ENCODE results near the gene MELTF.

Gene MELTF

GRCh38 chr3:197019535-197019934 is 10.1 kb downstream of the MELTF start:
- TF ChIP-seq CTCF (conservative IDR thresholded peaks at IDR 0.05) (no peak), ZFX (IDR thresholded peaks at IDR 0.05) (no peak)

GRCh38 chr3:197019021-197019420 is 10.6 kb downstream of the MELTF start:
- TF ChIP-seq CTCF (conservative IDR thresholded peaks at IDR 0.05) (no peak), ZFX (IDR thresholded peaks at IDR 0.05) (no peak)

More at GRCh38 chr3:197019535-197019934, 10.1 kb downstream of the MELTF start:
- no peak overlapping the region for H3K27ac ChIP-seq

GRCh38 chr3:197017003-197017402 is 12.6 kb downstream of the MELTF start:
- TF ChIP-seq ZFX (IDR thresholded peaks at IDR 0.05) = no peak
- no peak for TF ChIP-seq CTCF (conservative IDR thresholded peaks at IDR 0.05)

More at GRCh38 chr3:197019021-197019420, 10.6 kb downstream of the MELTF start:
- H3K27ac ChIP-seq = no peak overlapping the region

GRCh38 chr3:197015790-197016736 is 13.6 kb downstream of the MELTF start:
- H3K27ac ChIP-seq = no peak overlapping the region
- TF ChIP-seq CTCF (conservative IDR thresholded peaks at IDR 0.05) = no peak
- TF ChIP-seq ZFX (IDR thresholded peaks at IDR 0.05) = no peak

More at GRCh38 chr3:197017003-197017402, 12.6 kb downstream of the MELTF start:
- H3K27ac ChIP-seq = no peak overlapping the region

GRCh38 chr3:197014942-197015575 is 14.6 kb downstream of the MELTF start:
- TF ChIP-seq CTCF (conservative IDR thresholded peaks at IDR 0.05) = no peak
- no peak for TF ChIP-seq ZFX (IDR thresholded peaks at IDR 0.05)
- H3K27ac ChIP-seq = no peak overlapping the region

GRCh38 chr3:197014024-197014423 is 15.6 kb downstream of the MELTF start:
- no peak overlapping the region for H3K27ac ChIP-seq
- no peak for TF ChIP-seq CTCF (conservative IDR thresholded peaks at IDR 0.05)
- TF ChIP-seq ZFX (IDR thresholded peaks at IDR 0.05) = no peak

GRCh38 chr3:197012540-197012883 is 17.1 kb downstream of the MELTF start:
- no peak overlapping the region for H3K27ac ChIP-seq
- no peak for TF ChIP-seq ZFX (IDR thresholded peaks at IDR 0.05)
